Neural progenitor cell (in vitro differentiated cells): Measurements from ENCODE around the gene ZNF341.

Experiments
- CTCF ChIP-seq: fragments of 200-600 bp; sonication (generic); IDR thresholded peaks from 2 replicates; pipeline ENCODE4 v1.5.1; 2017; ENCODE audit warnings: antibody characterized with exemption, mild to moderate bottlenecking
- EZH2 ChIP-seq: fragments of 200-600 bp; sonication (generic); IDR thresholded peaks from 2 replicates; pipeline ENCODE4 v1.6.1; 2017; ENCODE audit warnings: antibody characterized with exemption, mild to moderate bottlenecking, moderate library complexity
- EZH2phosphoT487 ChIP-seq: fragments of 200-600 bp; sonication (generic); IDR thresholded peaks from 2 replicates; pipeline ENCODE4 v1.6.1; 2017; ENCODE audit warnings: antibody characterized with exemption

- no peak for TF ChIP-seq CTCF
- TF ChIP-seq EZH2 = no peak
- no peak for TF ChIP-seq EZH2phosphoT487
Observed at GRCh38 chr20:33810259-33810658, 78.5 kb downstream of the ZNF341 start.
